ENCODE results near the gene RUNX1. TPM values are rescaled to one million over a fixed set of nuclear protein-coding genes. Genes with fewer than 3 reads are reported as not detected.

The RUNX1 gene
- total and polyA plus RNA-seq, 4 donors, result 23.3 to 100 (median 33.4) TPM

DNA sequence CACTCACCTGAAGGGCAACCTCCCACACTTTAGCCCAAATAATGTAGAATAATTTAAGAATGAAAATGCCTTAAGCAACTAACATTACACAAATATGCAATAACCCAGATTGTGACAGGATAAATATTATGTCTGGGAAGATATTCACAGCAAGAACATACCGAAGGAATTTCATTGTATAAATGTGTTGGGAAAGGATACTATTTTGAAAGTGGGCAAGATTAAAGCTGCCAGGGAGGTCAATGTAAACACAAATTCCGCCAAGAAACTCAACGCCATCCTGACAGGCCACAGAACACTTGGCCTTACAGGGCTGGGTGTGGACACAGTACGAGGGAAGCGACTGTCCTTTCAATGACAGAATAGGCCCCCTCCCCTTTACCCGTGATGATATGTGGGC lies 173.3 kb downstream of the RUNX1 start:
- Histone ChIP-seq H3K9ac (ENCODE audit: insufficient read depth in 1 of 2, low read length in 2 of 2) (no peak overlapping the region), H3K4me1 (ENCODE audit: control insufficient read depth in 5 of 5, insufficient read depth in 5 of 5, low read length in 5 of 5) (peaks cover 0 to 10% (median 3%) of the 10 kb centered on the region in 5 donors), H3K27me3 (ENCODE audit: control insufficient read depth in 3 of 3, insufficient read depth in 3 of 3, low read length in 2 of 3) (no peaks in the 10 kb centered on the region), H3K36me3 (ENCODE audit: control insufficient read depth in 4 of 4, insufficient read depth in 4 of 4, low read length in 4 of 4) (peaks cover 0 to 6% (median 0%) of the 10 kb centered on the region in 4 donors), H3K27ac (ENCODE audit: low read depth in 1 of 2, low read length in 1 of 2) (no peak overlapping the region), H3K4me3 (no peak overlapping the region), H3K9me3 (ENCODE audit: control insufficient read depth in 4 of 4, insufficient read depth in 3 of 4, low read length in 3 of 4) (no peaks in the 10 kb centered on the region)
- TF ChIP-seq, protein P1, sequence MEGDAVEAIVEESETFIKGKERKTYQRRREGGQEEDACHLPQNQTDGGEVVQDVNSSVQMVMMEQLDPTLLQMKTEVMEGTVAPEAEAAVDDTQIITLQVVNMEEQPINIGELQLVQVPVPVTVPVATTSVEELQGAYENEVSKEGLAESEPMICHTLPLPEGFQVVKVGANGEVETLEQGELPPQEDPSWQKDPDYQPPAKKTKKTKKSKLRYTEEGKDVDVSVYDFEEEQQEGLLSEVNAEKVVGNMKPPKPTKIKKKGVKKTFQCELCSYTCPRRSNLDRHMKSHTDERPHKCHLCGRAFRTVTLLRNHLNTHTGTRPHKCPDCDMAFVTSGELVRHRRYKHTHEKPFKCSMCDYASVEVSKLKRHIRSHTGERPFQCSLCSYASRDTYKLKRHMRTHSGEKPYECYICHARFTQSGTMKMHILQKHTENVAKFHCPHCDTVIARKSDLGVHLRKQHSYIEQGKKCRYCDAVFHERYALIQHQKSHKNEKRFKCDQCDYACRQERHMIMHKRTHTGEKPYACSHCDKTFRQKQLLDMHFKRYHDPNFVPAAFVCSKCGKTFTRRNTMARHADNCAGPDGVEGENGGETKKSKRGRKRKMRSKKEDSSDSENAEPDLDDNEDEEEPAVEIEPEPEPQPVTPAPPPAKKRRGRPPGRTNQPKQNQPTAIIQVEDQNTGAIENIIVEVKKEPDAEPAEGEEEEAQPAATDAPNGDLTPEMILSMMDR (IDR thresholded peaks at IDR 0.05; ENCODE audit: control extremely low read depth, extremely low read depth), result no peak
- ATAC-seq (ENCODE audit: insufficient read depth, low FRiP score), result no peak
- 62 to 74% methylated on average over 6 of the region's 6 CpGs for WGBS, 2 donors
- no peak for DNase-seq

DNA sequence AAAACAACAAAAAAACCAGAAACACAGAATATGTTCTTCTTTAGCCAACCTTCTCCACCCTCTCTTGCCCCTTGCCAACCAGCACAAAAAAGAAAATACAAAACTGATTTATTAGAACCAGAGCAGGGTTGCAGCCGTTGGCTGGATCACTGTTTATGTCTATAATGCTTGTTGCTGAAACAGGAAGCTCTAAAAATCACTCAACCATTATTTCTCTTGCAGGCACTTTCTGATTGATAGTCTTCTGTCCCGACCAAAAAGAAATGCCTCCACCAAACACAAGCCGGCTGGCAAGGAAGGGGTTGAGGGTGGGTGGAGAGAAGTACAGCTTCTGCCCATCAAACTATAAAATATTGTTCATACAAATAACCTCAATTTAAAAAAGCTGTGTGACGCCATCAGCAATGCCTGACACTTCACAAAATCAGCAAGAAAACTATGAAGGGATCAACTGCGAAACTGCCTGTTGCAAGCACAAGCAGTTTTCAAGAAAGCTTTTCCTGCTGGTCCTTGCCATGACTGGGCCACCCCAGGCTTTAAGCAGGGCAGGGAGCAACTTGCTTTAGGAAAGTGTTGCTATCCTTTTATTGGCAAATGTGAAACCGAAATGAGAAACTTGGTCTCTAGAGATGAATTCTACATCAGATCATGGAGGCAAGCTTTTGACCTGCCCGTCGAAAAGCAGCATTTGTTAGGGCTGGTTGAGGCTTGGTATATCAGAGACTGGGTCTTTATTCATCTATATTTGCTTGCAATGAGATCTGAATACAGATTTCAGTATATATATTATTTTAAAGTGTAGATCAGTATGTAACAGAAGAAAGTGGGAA lies 174.2 kb downstream of the RUNX1 start:
- Histone ChIP-seq H3K4me3 (no peak overlapping the region), H3K27ac (ENCODE audit: low read depth in 1 of 2, low read length in 1 of 2) (no peak overlapping the region), H3K9ac (ENCODE audit: insufficient read depth in 1 of 2, low read length in 2 of 2) (no peak overlapping the region), H3K4me1 (ENCODE audit: control insufficient read depth in 5 of 5, insufficient read depth in 5 of 5, low read length in 5 of 5) (peaks cover 0 to 14% (median 1%) of the 10 kb centered on the region in 5 donors), H3K9me3 (ENCODE audit: control insufficient read depth in 4 of 4, insufficient read depth in 3 of 4, low read length in 3 of 4) (no peaks in the 10 kb centered on the region), H3K27me3 (ENCODE audit: control insufficient read depth in 3 of 3, insufficient read depth in 3 of 3, low read length in 2 of 3) (no peaks in the 10 kb centered on the region), H3K36me3 (ENCODE audit: control insufficient read depth in 4 of 4, insufficient read depth in 4 of 4, low read length in 4 of 4) (peaks cover 0 to 11% (median 0%) of the 10 kb centered on the region in 4 donors)
- WGBS, 2 donors, result 64% methylated on average over 8 of the region's 8 CpGs
- DNase-seq (no peak), ATAC-seq (ENCODE audit: insufficient read depth, low FRiP score) (no peak)
- TF ChIP-seq, protein P1 (IDR thresholded peaks at IDR 0.05; ENCODE audit: control extremely low read depth, extremely low read depth), result no peak

DNA sequence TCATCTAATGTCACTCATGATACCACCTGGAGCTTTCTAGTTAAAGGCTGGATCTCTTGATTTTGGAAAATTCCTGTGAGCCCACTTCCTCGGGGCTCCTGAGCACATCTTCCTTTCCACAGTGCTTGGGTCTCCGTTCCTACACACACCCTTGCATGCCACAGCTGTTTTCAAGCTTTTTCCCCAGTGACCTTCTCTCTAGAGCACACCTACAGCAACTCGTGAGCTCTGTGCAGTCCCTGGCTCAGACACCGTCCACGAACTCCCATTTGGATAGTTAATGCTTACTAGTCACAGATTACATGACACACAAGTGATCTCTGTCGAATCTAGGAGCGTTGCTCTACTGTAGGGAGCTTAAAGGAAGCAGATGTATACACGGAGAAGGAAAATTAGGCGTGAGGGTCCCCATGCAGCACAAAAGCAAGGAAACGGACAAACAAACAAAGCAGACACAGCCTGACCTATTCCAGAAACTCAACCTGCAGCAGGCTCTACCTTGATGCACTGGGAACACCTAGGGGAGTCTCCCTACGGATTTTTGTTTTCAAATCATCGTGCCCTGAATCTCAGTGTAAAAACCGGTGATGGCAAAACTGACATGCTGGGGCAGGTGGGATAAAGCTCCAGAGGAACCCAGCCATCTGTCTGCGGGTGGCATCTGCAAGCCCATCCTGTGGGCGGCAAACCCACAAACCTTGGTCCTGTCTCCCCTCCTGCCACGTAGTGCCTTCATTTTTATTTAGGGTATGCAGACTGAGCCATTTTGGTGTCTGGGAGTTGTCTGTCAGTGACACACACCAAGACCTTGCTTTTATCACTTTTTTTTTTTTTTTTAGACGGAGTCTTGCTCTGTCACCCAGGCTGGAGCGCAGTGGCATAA lies 177.8 kb downstream of the RUNX1 start:
- Histone ChIP-seq H3K4me3 (no peak overlapping the region), H3K9ac (ENCODE audit: insufficient read depth in 1 of 2, low read length in 2 of 2) (no peak overlapping the region), H3K4me1 (ENCODE audit: control insufficient read depth in 5 of 5, insufficient read depth in 5 of 5, low read length in 5 of 5) (peaks cover 0 to 14% (median 4%) of the 10 kb centered on the region in 5 donors), H3K27ac (ENCODE audit: low read depth in 1 of 2, low read length in 1 of 2) (no peak overlapping the region), H3K9me3 (ENCODE audit: control insufficient read depth in 4 of 4, insufficient read depth in 3 of 4, low read length in 3 of 4) (no peaks in the 10 kb centered on the region), H3K36me3 (ENCODE audit: control insufficient read depth in 4 of 4, insufficient read depth in 4 of 4, low read length in 4 of 4) (peaks cover 0 to 22% (median 0%) of the 10 kb centered on the region in 4 donors), H3K27me3 (ENCODE audit: control insufficient read depth in 3 of 3, insufficient read depth in 3 of 3, low read length in 2 of 3) (no peaks in the 10 kb centered on the region)
- WGBS, 2 donors, result 75 to 82% methylated on average over 18 of the region's 18 CpGs
- TF ChIP-seq, protein P1 (IDR thresholded peaks at IDR 0.05; ENCODE audit: control extremely low read depth, extremely low read depth), result no peak
- ATAC-seq (ENCODE audit: insufficient read depth, low FRiP score) (no peak), DNase-seq (no peak)

Data from lung (tissue), 12 donors.